ENCODE data around the gene NOP53.
A peak's percentile ranks its signal among the peaks of the same experiment; 100 is the strongest.

Gene NOP53

GRCh38 chr19:47760632-47760999, 15.3 kb downstream of the NOP53 start:
- DNase-seq (ENCODE audit: low read depth in 1 of 2, low spot score in 1 of 2) = no peak
- Histone ChIP-seq H3K27me3 (ENCODE audit: insufficient read depth, poor library complexity, severe bottlenecking) (no peaks in the 10 kb centered on the region), H3K27ac (replicated peaks) (no peak overlapping the region), H3K4me3 (replicated peaks; ENCODE audit: insufficient read depth, low read length) (no peak overlapping the region)
- no peak for TF ChIP-seq REST (IDR thresholded peaks at IDR 0.05; ENCODE audit: insufficient replicate concordance, low read depth)
- no peak for TF ChIP-seq CTCF (IDR thresholded peaks at IDR 0.05; ENCODE audit: insufficient read depth, low read length)
- peak; percentile 28; the same call in 1 of the 2 replicates for TF ChIP-seq POLR2AphosphoS5 (IDR thresholded peaks at IDR 0.05; ENCODE audit: low read depth)
- no peak for TF ChIP-seq SPI1 (IDR thresholded peaks at IDR 0.05; ENCODE audit: borderline replicate concordance, low read depth)
- TF ChIP-seq GABPA (IDR thresholded peaks at IDR 0.05; ENCODE audit: low read depth) = no peak

- TF ChIP-seq SPI1 (IDR thresholded peaks at IDR 0.05; ENCODE audit: borderline replicate concordance, low read depth) (no peak), CTCF (IDR thresholded peaks at IDR 0.05; ENCODE audit: insufficient read depth, low read length) (no peak), REST (IDR thresholded peaks at IDR 0.05; ENCODE audit: insufficient replicate concordance, low read depth) (no peak), POLR2AphosphoS5 (IDR thresholded peaks at IDR 0.05; ENCODE audit: low read depth) (no peak), GABPA (IDR thresholded peaks at IDR 0.05; ENCODE audit: low read depth) (no peak)
- Histone ChIP-seq H3K4me3 (replicated peaks; ENCODE audit: insufficient read depth, low read length) (no peak overlapping the region), H3K27ac (replicated peaks) (no peak overlapping the region), H3K27me3 (ENCODE audit: insufficient read depth, poor library complexity, severe bottlenecking) (no peaks in the 10 kb centered on the region)
- no peak for DNase-seq (ENCODE audit: low read depth in 1 of 2, low spot score in 1 of 2)
Measured at GRCh38 chr19:47761566-47761965, 16.2 kb downstream of the NOP53 start.

- no peaks in the 10 kb centered on the region for H3K27me3 ChIP-seq (ENCODE audit: insufficient read depth, poor library complexity, severe bottlenecking)
- no peak overlapping the region for H3K4me3 ChIP-seq (replicated peaks; ENCODE audit: insufficient read depth, low read length)
- no peak for DNase-seq (ENCODE audit: low read depth in 1 of 2, low spot score in 1 of 2)
- TF ChIP-seq GABPA (IDR thresholded peaks at IDR 0.05; ENCODE audit: low read depth) = no peak
- no peak for TF ChIP-seq REST (IDR thresholded peaks at IDR 0.05; ENCODE audit: insufficient replicate concordance, low read depth)
- no peak for TF ChIP-seq CTCF (IDR thresholded peaks at IDR 0.05; ENCODE audit: insufficient read depth, low read length)
- no peak for TF ChIP-seq SPI1 (IDR thresholded peaks at IDR 0.05; ENCODE audit: borderline replicate concordance, low read depth)
- TF ChIP-seq POLR2AphosphoS5 (IDR thresholded peaks at IDR 0.05; ENCODE audit: low read depth) = no peak
- H3K27ac ChIP-seq (replicated peaks) = no peak overlapping the region
Measured at GRCh38 chr19:47762151-47762550, 16.8 kb downstream of the NOP53 start.
